MG63 (cell line): Measurements from ENCODE around the gene ABCA3. TPM values are rescaled to one million over a fixed set of nuclear protein-coding genes. Genes with fewer than 3 reads are reported as not detected.
A peak's percentile ranks its signal among the peaks of the same experiment; 100 is the strongest.
"Not testable (repeated sequence)": the region's sequence is repeated elsewhere in the genome, so short reads cannot be mapped to it uniquely, and the experiment has no call there.

Experiments
- DNase-seq: peaks from one replicate; pipeline ENCODE4 v3.0.0-alpha.2; 2020
- H3K27me3 ChIP-seq: fragments of 250-450 bp; sonication (Bioruptor Pico); 2 replicates; pipeline ENCODE4 v1.5.1; 2020; ENCODE audit warnings: mild to moderate bottlenecking, moderate library complexity
- H3K36me3 ChIP-seq: fragments of 250-450 bp; sonication (Bioruptor Pico); 2 replicates; pipeline ENCODE4 v1.5.1; 2020; ENCODE audit warnings: mild to moderate bottlenecking, moderate library complexity
- H3K4me3 ChIP-seq: fragments of 250-450 bp; sonication (Bioruptor Pico); 2 replicates; pipeline ENCODE4 v1.5.1; 2020; ENCODE audit warnings: mild to moderate bottlenecking, moderate library complexity
- H3K9me3 ChIP-seq: fragments of 250-450 bp; sonication (Bioruptor Pico); 2 replicates; pipeline ENCODE4 v1.5.1; 2020; ENCODE audit warnings: mild to moderate bottlenecking, moderate library complexity
- total RNA-seq: library from RNA; depleted of rRNA; stranded (reverse); fragments of >200 nt; shearing (Covaris generic); gene quantifications from 2 replicates; pipeline ENCODE4 v1.2.3, GENCODE V29; 2014; ENCODE audit warnings: low replicate concordance

ABCA3 gene
- total RNA-seq, 1 experiment from 2014 or later = 5.1 TPM

DNA sequence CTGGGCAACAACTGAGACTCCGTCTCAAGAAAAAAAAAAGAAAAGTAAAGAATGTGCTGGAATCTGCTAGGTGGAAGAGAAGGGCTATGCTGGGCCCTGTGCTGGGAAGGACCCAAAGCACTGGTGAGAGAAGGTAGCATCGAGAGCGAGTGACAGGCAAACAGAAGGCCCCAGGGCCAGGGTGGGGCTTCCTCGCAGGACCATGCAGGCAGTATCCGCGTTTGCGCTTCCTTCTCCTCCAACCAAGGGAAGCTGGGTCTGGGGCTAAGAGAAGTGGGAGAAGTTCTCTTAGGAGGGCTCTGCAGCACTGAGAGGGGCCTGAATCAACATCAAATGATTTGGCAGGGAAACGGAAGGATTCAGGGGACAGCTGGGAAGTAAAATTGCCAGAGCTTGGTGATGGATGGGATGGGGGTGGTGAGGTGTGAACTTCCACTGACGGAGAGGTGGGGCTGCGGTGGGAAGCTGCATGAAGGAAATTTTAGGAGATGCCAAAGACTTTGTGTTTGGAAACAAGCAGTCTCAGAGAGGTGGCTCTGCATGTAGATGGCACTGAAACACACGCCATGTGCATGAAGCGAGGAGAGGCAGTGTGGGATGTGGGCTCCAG lies 83.9 kb downstream of the ABCA3 start:
- Histone ChIP-seq H3K27me3 (no peaks in the 10 kb centered on the region), H3K4me3 (no peak overlapping the region), H3K9me3 (no peaks in the 10 kb centered on the region), H3K36me3 (peaks cover 93% of the 10 kb centered on the region)
- no peak for DNase-seq

DNA sequence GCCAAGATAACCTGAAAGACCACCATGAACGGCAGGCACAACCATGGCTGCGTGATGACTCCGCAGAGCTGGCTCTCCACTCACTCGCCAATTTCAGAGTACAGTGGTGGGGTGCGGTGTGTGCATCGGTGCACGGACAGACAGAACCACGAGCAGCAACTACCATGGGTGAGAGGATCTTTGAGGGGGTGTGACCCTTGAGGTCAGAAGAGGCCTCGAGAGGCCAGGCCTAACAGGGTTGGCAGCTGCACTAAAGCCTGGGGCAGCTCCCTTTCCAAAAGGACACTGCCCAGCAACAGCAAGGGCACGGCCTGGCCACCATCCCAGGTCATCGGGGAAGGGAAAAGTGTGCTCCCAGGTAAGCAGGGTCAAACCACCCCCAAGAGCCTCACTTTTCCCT lies 87.2 kb downstream of the ABCA3 start:
- no peaks in the 10 kb centered on the region for H3K9me3 ChIP-seq
- H3K27me3 ChIP-seq = no peaks in the 10 kb centered on the region
- DNase-seq = no peak
- peaks cover 71% of the 10 kb centered on the region for H3K36me3 ChIP-seq
- no peak overlapping the region for H3K4me3 ChIP-seq

DNA sequence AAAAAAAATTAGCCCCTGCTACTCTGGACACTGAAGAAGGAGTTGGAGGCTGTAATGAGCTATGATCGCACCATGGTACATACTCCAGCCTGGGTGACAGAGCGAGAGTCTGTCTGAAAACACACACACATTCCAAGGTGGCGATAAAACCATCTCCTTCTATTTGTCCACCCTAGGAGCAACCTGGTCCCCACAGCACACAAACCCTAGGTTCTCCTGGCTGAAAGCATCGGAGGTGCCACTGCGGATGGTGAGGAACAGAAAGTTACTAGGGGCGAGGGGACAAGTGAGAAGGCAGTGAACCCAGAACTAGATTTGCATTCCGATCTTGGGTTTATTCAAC lies 87.8 kb downstream of the ABCA3 start:
- no peaks in the 10 kb centered on the region for H3K9me3 ChIP-seq
- peaks cover 71% of the 10 kb centered on the region for H3K36me3 ChIP-seq
- DNase-seq = no peak
- H3K27me3 ChIP-seq = no peaks in the 10 kb centered on the region
- H3K4me3 ChIP-seq = no peak overlapping the region

DNA sequence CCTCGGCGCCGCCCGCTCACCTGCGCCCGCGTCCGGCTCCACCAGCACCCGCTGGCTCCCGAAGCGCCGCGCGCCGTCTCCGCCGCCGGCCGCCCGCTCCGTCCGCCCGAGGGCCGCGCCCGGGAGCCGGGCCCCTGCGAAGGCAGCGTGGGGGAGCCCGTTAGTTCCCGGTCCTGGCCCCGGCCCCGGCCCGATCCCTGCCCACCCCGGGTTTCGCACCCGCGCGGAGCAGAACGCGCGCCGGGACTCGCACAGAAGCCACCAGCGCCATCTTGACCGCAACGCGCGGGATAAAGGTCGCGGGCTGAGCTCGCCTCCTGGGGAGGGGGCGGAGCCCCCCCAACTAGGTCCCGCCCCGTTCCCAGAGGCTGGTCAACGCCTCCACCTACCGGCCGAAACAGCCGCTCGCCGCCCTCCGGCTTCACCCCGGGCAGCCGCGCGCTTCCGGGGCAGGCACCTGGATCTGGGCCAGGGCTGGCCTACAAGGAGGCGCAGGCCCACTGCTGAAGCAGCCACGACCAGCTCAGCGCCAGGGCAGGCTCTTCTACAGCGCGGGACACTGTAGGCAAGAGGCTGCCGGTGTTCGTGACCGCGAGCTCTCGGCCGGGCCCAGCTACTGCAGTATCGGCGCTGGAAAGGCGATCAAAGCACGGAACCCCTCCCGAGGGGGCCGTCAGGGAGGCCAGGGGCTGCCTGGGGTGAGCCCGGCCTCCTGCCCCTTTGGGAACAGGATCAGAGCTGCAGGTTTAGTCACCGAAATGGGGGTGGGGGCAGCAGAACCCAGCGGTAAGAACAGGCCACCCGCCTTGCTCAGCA lies 89.0 kb downstream of the ABCA3 start, which contains the start of gene ECI1:
TSS of gene ECI1 (minus strand) at position 292 of the 816 bp plus-strand sequence. CDS start at position 271, 21 bp downstream.
- Histone ChIP-seq H3K9me3 (no peaks in the 10 kb centered on the region), H3K36me3 (peaks cover 71% of the 10 kb centered on the region), H3K27me3 (no peaks in the 10 kb centered on the region), H3K4me3 (peak within 1 kb of the TSS; percentile 73)
- peak; percentile 99 for DNase-seq

DNA sequence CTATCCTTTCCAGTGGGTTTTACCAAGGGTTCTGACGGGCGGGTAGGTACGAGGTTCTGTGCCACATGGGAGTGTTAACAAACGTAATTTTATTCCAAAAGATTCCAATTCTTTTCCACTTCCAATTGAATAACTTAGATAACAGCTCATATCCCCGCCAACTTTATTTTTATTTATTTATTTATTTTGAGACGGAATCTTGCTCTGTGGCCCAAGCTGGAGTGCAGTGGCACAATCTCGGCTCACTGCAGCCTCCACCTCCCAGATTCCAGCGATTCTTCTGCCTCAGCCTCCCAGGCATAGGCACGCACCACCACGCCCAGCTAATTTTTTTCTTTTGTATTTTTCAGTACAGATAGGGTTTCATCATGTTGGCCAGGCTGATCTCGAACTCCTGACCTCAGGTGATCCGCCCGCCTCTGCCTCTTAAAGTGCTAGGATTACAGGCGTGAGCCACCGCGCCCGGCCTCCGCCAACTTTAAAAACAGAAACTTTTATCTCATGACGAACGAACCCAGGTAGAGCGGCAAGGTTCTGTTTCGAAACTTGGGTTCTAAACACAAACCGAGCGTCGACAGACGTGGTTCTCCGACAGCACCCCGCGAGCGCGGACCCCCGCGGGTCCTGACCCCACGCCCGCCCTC lies 89.8 kb downstream of the ABCA3 start:
- peak; percentile 44 for DNase-seq
- no peaks in the 10 kb centered on the region for H3K27me3 ChIP-seq
- H3K36me3 ChIP-seq = peaks cover 71% of the 10 kb centered on the region

DNA sequence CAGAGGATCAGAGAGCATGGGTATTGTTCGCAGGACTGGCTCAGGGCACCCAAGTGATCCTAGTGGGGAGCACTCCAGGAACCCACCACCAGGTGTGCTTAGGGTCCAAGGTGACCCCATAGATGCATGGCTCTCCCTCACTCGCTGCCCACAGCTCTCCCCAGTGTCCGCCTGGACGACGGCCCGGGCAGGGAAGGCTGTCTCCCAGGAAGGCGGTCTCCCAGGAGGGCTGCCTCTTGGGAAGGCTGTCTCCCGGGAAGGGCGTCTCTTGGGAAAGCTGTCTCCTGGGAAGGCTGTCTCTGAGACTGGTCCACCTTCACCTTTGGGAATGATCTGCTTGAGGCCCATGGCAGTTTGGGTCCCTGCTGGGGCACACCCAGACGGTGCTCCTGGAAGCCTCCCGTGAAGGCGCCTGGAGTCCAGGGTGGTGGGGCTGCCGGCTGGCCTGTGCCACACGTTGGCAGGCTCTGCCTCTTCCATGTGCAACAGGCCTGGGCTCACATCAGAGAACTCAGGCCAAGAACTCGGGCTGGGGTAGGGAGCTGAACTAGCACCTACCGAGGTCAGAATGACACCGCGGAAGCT lies 94.1 kb downstream of the ABCA3 start:
- DNase-seq = no peak
- Histone ChIP-seq H3K36me3 (peaks cover 72% of the 10 kb centered on the region), H3K27me3 (no peaks in the 10 kb centered on the region), H3K4me3 (no peak overlapping the region), H3K9me3 (no peaks in the 10 kb centered on the region)

More for the DNA sequence above, 89.8 kb downstream of the ABCA3 start:
- peak overlapping the region; percentile 73 for H3K4me3 ChIP-seq
- H3K9me3 ChIP-seq = no peaks in the 10 kb centered on the region

DNA sequence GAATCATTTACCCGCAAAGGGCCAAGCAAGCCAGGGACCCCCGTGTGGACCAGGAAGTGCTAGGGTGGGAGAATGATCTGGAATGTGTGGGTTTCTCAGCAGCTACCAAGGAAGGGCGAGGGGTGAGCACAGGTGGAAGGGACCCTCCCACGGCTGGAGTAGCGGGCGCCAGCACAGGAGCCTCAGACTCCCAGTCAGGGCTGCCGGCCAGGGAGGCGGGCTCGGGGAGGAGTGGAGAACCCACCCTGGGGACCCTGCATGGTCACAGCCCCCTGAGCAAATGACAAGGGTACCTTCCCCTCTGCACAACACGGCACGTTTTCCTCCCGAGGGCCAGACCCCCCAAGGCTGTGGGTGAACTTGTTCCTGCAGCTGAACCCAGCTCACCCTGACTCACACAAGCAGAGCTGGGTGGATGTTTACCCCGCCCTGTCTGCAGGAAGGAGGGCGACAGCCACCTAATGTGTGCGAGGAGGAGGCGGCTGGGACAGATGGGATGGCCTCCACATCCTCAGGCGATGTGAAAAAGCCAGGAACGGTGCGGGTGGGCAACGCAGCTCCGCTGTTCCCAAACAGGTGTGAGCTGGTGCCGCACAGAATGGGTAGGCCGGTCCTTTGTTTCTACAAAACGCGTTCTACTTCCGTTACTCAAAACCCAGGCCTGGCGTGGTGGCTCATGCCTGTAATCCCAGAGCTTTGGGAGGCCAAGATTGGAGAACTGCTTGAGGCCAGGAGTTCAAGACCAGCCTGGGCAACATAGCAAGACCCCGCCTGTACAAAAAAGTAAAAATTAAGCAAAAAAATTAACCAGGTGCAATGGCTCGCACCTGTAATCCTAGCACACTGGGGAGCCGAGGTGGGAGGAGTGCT lies 95.4 kb downstream of the ABCA3 start:
- no peak overlapping the region for H3K4me3 ChIP-seq
- no peak for DNase-seq

DNA sequence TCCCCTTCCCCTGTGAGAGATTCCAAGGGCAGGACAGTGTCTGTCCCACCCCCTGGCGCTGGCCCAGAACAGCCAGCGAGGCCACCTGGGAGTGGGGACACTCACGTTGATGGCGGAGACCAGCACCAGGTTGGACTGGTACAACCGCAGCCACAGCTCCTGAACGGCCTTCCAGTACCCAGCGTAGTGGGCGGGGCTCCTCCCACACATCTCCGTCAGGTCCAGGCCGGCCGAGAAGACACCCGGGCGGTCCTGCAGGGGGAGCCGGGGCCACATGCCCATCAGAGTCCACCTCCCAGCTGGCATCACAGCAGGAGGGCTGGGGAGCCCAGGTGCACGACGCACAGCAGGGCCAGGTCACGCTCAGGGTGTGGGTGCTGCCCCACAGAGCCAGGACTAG lies 96.2 kb downstream of the ABCA3 start:
- Histone ChIP-seq H3K4me3 (no peak overlapping the region), H3K36me3 (peaks cover 81% of the 10 kb centered on the region), H3K27me3 (no peaks in the 10 kb centered on the region), H3K9me3 (no peaks in the 10 kb centered on the region)
- DNase-seq = no peak

More for the DNA sequence above, 95.4 kb downstream of the ABCA3 start:
- Histone ChIP-seq H3K36me3 (peaks cover 77% of the 10 kb centered on the region), H3K9me3 (no peaks in the 10 kb centered on the region), H3K27me3 (no peaks in the 10 kb centered on the region)

DNA sequence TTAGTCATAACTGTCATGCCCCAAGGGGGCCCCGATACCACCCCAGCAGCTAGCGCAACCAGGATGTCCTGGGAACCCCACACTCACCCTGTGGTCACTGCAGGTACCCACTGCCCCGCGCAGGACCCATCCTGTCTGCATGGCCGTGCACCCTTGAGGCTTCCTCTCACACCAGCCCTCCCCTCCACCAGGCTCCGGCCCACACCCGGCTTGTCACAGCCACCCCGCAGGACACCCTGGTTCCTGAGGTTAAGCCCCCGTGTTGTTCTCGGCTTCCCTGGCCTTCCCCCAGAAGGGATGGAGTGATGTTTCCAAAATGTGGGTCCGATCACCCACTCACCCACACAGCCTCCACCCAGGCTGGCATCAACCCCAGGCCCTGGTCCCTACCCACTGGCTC lies 96.7 kb downstream of the ABCA3 start:
- H3K9me3 ChIP-seq = no peaks in the 10 kb centered on the region
- DNase-seq = no peak
- H3K27me3 ChIP-seq = no peaks in the 10 kb centered on the region
- H3K36me3 ChIP-seq = peaks cover 77% of the 10 kb centered on the region
- H3K4me3 ChIP-seq = no peak overlapping the region

DNA sequence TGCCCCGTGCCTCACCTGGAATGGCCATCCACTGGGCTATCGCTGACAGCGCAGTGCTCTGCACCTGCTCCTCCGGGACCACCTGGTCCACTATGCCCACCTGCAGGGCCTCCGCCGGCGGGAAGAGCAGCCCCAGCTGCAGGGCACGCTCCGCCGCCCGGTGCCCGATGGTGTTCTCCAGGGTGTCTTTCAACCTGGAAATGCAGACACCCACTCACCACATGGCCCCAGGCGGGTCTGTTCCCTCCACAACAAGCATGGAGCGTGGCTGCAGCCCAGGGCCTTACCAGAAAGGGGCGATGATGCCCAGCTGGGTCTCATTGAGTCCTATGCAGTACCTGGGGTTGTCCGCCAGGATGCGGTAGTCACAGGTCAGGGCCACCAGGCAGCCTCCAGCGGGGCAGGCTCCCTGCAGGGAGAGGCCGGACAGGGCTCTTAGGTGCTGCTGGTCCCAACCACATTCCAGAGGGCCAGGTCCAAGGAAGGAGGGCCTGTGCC lies 97.4 kb downstream of the ABCA3 start:
- peaks cover 73% of the 10 kb centered on the region for H3K36me3 ChIP-seq
- no peak for DNase-seq
- H3K9me3 ChIP-seq = no peaks in the 10 kb centered on the region
- H3K4me3 ChIP-seq = no peak overlapping the region
- H3K27me3 ChIP-seq = no peaks in the 10 kb centered on the region

DNA sequence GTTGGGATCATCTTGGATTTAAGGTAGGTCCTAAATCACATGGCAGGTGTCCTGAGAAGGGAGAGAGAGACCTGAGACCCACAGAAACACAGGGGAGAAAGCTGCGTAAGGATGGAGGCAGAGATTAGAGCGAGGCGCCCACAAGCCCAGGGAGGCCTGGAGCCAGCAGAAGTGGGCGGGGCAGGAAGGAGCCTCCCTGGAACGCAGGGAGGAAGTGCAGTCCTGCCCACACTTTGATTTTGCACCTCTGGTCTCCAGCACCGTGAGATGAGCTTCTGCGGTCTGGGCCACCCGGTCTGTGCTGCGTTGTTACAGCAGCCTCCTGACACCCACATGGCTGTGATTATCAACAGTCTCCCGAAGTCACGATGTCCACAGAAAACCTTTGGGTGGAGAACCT lies 97.9 kb downstream of the ABCA3 start:
- peaks cover 71% of the 10 kb centered on the region for H3K36me3 ChIP-seq
- no peak for DNase-seq
- H3K4me3 ChIP-seq = no peak overlapping the region
- no peaks in the 10 kb centered on the region for H3K27me3 ChIP-seq
- H3K9me3 ChIP-seq = no peaks in the 10 kb centered on the region

DNA sequence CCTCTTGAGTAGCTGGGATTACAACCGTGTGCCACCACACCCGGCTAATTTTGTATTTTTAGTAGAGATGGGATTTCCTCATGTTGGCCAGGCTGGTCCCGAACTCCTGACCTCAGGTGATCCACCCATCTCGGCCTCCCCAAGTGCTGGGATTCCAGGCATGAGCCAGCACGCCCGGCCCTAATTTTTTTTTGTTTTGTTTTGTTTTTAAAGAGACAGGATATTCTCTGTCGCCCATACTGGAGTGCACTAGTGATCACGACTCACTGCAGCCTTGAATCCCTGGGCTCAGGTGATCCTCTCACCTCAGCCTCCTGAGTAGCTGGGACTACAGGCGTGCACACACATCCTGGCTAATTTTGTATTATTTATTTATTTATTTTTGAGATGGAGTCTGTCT lies 100.2 kb downstream of the ABCA3 start:
- DNase-seq, H3K4me3 ChIP-seq, H3K9me3 ChIP-seq, H3K27me3 ChIP-seq: not testable (repeated sequence)
- peaks cover 67% of the 10 kb centered on the region for H3K36me3 ChIP-seq

DNA sequence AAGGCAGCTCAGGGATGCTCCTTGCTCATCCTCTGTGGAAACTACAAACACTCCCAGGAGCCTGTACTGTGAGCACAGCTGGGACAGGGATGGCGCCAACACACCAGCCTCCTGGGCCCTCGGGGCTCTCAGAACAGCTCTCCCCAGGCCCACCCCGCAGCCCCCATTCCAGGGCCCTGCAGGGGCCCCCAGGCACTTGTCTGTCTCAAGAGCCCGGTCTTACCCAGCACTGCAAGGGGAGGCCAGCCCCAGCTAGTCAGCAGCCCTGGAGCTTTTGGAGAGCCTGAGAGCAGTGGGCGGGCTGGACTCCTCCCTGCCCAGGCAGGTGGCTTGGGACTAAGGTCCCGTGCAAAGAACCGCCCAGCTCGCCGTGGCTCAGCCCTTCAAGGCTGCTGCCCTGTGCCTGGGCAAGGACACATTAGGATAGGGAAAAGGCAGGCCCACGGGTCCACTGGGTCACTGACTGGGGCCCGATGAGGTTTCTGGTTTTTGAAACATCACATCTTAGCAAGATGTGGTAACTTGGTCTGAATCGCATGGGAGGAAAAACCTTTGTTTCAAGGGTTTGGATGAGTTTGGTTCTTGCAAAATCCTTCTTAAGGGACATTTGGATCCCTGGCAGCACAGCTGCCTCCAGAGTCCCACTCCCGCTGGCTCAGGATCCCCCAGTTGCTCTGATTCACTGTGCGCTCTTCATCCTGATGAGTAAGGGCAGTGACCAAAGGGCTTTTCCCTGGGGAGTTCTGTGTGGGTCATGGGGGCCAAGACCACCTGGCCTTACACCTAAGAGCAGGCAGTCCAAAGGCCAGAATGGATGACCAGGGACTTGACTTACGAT lies 101.5 kb downstream of the ABCA3 start:
- no peaks in the 10 kb centered on the region for H3K9me3 ChIP-seq
- no peak overlapping the region for H3K4me3 ChIP-seq
- H3K36me3 ChIP-seq = peaks cover 65% of the 10 kb centered on the region
- no peak for DNase-seq
- H3K27me3 ChIP-seq = no peaks in the 10 kb centered on the region

DNA sequence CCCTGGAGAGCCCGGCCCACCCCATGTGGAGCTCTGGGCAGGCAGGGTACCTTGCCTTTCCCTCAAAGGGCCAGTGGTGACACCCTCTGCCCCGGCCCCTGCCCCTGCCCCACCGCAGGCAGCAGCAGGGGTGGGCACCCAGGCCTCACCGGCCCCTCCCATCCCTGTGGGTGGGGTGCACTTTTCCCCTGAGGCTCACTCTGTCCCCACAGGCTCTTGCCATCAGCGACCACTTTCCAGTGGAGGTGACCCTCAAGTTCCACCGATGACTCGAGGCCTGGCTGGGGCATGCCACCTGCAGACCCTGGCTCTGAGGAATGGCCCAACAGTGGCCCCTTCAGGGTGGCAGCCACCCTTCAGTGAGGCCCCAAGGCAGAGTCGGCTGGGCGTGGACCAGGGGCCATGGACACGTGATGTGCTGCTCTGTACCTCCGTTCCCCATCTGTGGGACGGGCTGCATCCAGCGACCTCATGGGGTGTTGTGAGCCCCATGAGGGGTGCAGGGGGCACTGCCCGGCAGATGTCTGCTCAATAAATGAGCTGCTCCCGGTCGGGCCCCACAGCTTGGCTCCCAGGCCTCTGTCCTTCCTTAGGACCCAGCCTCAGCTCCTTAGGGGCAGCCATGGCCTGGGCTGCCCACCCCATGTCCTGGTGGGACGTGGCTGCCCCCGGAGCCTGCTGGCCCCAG lies 102.2 kb downstream of the ABCA3 start:
- Histone ChIP-seq H3K9me3 (no peaks in the 10 kb centered on the region), H3K27me3 (no peaks in the 10 kb centered on the region), H3K36me3 (peaks cover 65% of the 10 kb centered on the region), H3K4me3 (no peak overlapping the region)
- no peak for DNase-seq
